H1 (cell line): ENCODE data around the gene PTPRG. TPM values are rescaled to one million over a fixed set of nuclear protein-coding genes. Genes with fewer than 3 reads are reported as not detected.

ENCODE experiments used
- CHD7 ChIP-seq: fragments of 300-600 bp; sonication (generic); IDR thresholded peaks from 2 replicates; pipeline ENCODE4 v1.7.1; 2012; ENCODE audit warnings: low read length, moderate library complexity, mild to moderate bottlenecking, inconsistent platforms; ENCODE audit not compliant: insufficient replicate concordance
- KDM4A ChIP-seq: IDR thresholded peaks from one replicate; pipeline ENCODE4 v1.7.1; 2012; ENCODE audit warnings: low read depth, mild to moderate bottlenecking, moderate library complexity, low read length, inconsistent platforms; ENCODE audit not compliant: severe bottlenecking
- polyA plus RNA-seq, 7 experiments: library from polyadenylated mRNA; depleted of rRNA in 3 of 7; stranded (reverse) in 5 of 7; unstranded in 2 of 7; fragments of >200 nt in 5 of 7; fragments of 200-250 nt in 2 of 7; gene quantifications; 1 replicate in 5 of 7; 2 replicates in 1 of 7; 4 replicates in 1 of 7; pipeline versions ENCODE4 v1.2.1 to v1.2.3, GENCODE V29; 2011 to 2013; ENCODE audit warnings: missing spikeins in 2 of 7, mixed read lengths in 2 of 7
- total RNA-seq: library from RNA; stranded (reverse); fragmentation: NEBNext Ultra II Directional; extraction: Animal tissue kit (Norgen Biotek cat#: 25700); gene quantifications from 2 replicates; pipeline ENCODE4 v1.2.1, GENCODE V29; 2021

Gene PTPRG
- total and polyA plus RNA-seq, 2 of the 8 experiments (the other 6 are each of a cell fraction or from before 2014, with no cell fraction given), result 23.3 to 96.2 TPM

DNA sequence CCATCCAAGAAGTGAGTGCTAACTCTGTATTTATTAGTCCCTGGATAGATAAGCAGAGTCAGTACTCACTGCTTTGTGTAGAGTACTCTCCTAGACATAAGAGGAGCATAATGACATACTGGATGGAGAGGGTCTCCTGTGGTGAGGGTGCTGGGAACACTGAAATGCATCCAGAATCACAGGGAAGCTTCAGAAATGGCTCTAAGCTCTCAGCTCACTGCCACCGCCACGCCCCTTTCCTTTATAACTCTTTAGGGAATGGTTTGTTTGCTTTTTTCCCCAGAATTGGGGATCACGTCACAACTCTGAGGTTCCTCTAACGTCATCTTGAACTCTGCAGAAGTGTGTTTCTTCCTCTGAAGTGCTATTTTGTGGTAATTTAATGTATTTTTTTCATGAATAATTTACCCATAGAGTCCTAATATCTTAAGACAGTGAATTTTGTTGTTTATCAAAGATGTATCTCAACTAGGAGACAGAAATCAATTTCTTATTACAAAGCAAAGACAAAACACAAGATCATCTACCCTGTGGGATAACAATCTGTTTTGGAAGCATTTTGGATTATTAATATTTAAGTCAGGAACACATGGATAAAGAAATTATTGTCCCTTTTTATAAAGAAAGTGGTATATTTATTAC, 154.6 kb downstream of the PTPRG start (continued):
- TF ChIP-seq CHD7 (no peak), KDM4A (no peak)
